ENCODE results near the gene SAMM50. TPM values are rescaled to one million over a fixed set of nuclear protein-coding genes. Genes with fewer than 3 reads are reported as not detected.

SAMM50 gene
- polyA plus RNA-seq, 3 donors: 28.9 to 55.3 (median 32.4) TPM

- no peak overlapping the region for H3K27ac ChIP-seq (ENCODE audit: low read depth, low read length)
- 58 to 75% (median 64%) methylated on average over 9 of the region's 9 CpGs for WGBS, 3 donors
Observed at GRCh38 chr22:44037519-44038375, 82.5 kb downstream of the SAMM50 start.

DNA sequence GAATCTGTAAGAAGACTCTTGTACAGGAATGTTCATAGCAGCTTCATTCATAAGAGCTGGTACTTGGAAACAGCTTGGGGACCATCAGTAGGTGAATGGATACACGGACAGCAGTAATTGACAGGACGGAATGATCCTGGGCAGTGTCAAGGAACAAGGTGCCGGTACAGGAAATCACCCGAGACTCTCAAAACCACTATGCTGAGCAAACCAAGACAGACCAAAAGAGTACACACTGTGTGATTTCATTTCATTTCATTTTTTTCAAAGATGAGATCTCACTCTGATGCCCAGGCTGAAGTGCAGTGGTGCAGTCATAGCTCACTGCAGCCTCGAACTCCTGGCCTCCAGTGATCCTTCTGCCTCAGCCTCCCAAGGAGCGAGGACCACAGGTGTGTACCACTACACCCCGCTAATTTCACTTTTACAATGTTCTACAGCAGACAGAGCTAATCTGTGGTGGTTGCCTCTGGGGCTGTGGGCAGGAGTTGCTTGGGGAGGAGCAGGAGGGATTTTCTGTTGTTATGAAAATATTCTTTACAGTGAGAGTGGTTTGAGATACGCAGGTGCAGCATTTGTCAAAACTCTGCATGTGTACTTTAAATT is 84.4 kb downstream of the SAMM50 start:
- 86 to 95% (median 92%) methylated on average over 8 of the region's 8 CpGs for WGBS, 3 donors
- H3K27ac ChIP-seq (ENCODE audit: low read depth, low read length): no peak overlapping the region

DNA sequence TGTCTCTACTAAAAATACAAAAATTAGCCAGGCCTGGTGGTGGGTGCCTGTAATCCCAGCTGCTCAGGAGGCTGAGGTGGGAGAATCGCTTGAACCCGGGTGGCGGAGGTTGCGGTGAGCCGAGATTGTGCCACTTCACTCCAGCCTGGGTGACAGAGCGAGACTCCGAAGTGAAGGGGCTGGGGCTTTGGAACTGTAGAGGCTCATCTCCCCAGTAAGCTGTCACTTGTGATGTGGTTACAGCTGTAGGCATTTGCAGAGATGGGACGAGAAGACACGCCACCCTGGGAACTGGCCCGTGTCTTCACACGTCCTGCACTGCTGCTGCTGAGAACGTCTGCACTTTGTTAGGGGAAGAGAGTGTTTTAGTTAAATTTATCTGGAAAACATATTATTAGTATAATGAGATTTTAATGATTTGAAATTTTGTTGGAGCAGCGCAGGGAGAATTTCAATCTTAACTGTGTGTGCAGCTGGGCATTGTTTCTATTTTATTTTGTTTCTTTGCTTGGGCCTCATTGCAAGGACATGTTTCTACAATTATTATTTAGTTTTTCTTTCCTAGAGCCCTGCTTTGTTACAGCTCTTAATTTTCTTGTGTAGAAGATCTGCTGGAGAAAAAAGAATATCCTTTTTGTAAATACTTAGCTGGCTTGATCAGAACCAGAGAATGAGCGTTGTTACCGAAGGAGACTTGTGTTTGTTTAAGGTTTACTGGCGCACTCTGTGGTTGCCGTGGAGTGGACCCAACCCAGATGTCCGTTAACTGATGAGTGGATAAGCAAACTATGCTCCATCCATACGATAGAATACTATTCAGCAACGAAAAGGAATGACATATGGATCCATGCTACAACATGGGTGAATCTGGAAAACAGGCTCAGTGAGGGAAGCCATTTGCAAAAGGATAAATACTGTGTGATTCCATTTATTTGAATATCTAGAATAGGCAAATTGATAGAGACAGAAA is 87.3 kb downstream of the SAMM50 start:
- no peak overlapping the region for H3K27ac ChIP-seq (ENCODE audit: low read depth, low read length)

DNA sequence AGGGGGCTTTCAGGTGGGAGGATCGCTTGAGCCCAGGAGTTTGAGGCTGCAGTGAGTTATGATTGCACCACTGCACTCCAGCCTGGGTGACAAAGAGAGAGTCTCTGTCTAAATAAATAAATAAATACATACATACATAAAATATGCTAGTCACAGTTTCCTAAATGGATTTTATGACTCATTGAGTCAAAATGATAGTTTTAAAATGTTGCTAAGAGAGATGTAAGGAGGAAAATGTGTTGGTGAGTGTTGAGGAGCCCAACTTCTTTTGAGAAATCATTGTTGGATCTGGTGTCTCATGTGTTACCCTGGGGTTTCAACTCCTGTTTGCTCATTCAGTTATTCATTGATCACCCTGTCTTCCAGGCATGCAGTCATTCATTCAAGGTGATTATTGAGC is 89.9 kb downstream of the SAMM50 start:
- WGBS, 3 donors: 97 to 100% (median 98%) methylated on average over 1 of the region's 1 CpG
- no peak overlapping the region for H3K27ac ChIP-seq (ENCODE audit: low read depth, low read length)

More for the DNA sequence above, 87.3 kb downstream of the SAMM50 start:
- 75 to 86% (median 86%) methylated on average over 20 of the region's 20 CpGs for WGBS, 3 donors

Other genes starting within 250 kb of the SAMM50 start
- under 1 TPM in 2 of 3 donors, not detected in 1; 0.76 to 0.98 TPM for gene EFCAB6, start 143.1 kb upstream of the SAMM50 start, polyA plus RNA-seq
- 1 to 10 TPM in 1 of 3 donors, under 1 TPM in 2; 0.11 to 1.9 (median 0.31) TPM for gene SULT4A1, start 92.9 kb upstream of the SAMM50 start, polyA plus RNA-seq
- not detected for gene PNPLA5, start 63.4 kb upstream of the SAMM50 start, polyA plus RNA-seq
- 1 to 10 TPM; 1.1 to 6.6 (median 2.8) TPM for gene PNPLA3, start 31.6 kb upstream of the SAMM50 start, polyA plus RNA-seq
- 10 to 100 TPM; 14.8 to 75.5 (median 46.2) TPM for gene PARVB, start 68.9 kb downstream of the SAMM50 start, polyA plus RNA-seq
- gene PARVG, start 225.5 kb downstream of the SAMM50 start, polyA plus RNA-seq: 10 to 100 TPM in 1 of 3 donors, 1 to 10 TPM in 2; 2.7 to 13.5 (median 7.3) TPM

All from adipose tissue (tissue), 3 donors.